Stimulated activated CD8-positive, alpha-beta memory T cell treated with anti-CD3 and anti-CD28 coated beads, Interleukin-7, amount 100 ng/mL, for 1 hour (primary cell): ENCODE data around the gene GLYATL3.

Source experiments
- DNase-seq, 2 donors: peaks; one replicate each; pipeline ENCODE4 v3.0.0-alpha.2; 2020; ENCODE audit warnings: low read depth in 2 of 2

The GLYATL3 gene

GRCh38 chr6:49514571-49515484, 15.1 kb downstream of the GLYATL3 start:
- no peak for DNase-seq

- no peak for DNase-seq
These were observed 15.9 kb downstream of the GLYATL3 start for GRCh38 chr6:49515485-49516146.

- no peak for DNase-seq
These were observed 16.4 kb downstream of the GLYATL3 start for GRCh38 chr6:49516147-49516505.

- no peak for DNase-seq
These were observed 18.2 kb downstream of the GLYATL3 start for GRCh38 chr6:49517919-49518318.

GRCh38 chr6:49519660-49520059, 19.9 kb downstream of the GLYATL3 start:
- no peak for DNase-seq

- no peak for DNase-seq
These were observed 23.2 kb downstream of the GLYATL3 start for GRCh38 chr6:49522710-49523593.

GRCh38 chr6:49523901-49524300, 24.2 kb downstream of the GLYATL3 start:
- no peak for DNase-seq

GRCh38 chr6:49524541-49524940, 24.8 kb downstream of the GLYATL3 start:
- DNase-seq: no peak

- no peak for DNase-seq
These were observed 26.9 kb downstream of the GLYATL3 start for GRCh38 chr6:49526598-49526997.

GRCh38 chr6:49527320-49527719, 27.6 kb downstream of the GLYATL3 start:
- no peak for DNase-seq

- DNase-seq: no peak
These were observed 28.8 kb downstream of the GLYATL3 start for GRCh38 chr6:49528571-49528970.

GRCh38 chr6:49530141-49530776, 30.5 kb downstream of the GLYATL3 start:
- no peak for DNase-seq

GRCh38 chr6:49531774-49532569, 32.2 kb downstream of the GLYATL3 start:
- no peak for DNase-seq

- no peak for DNase-seq
These were observed 36.1 kb downstream of the GLYATL3 start for GRCh38 chr6:49535795-49536194.

- DNase-seq: no peak
These were observed 39.4 kb downstream of the GLYATL3 start for GRCh38 chr6:49539102-49539501.

- no peak for DNase-seq
These were observed 40.9 kb downstream of the GLYATL3 start for GRCh38 chr6:49540614-49541013.

GRCh38 chr6:49541210-49541724, 41.5 kb downstream of the GLYATL3 start:
- DNase-seq: no peak

- DNase-seq: no peak
These were observed 42.2 kb downstream of the GLYATL3 start for GRCh38 chr6:49541936-49542335.

GRCh38 chr6:49543087-49543858, 43.5 kb downstream of the GLYATL3 start:
- no peak for DNase-seq

- DNase-seq: no peak
These were observed 46.6 kb downstream of the GLYATL3 start for GRCh38 chr6:49546331-49546730.
